Parathyroid adenoma (tissue), 2 donors: ENCODE data around the gene HDAC4.

Experiments
- H2AFZ ChIP-seq: fragments of 300-600 bp; sonication (generic); one replicate; pipeline ENCODE4 v1.7.0; 2017; ENCODE audit warnings: antibody characterized with exemption, mild to moderate bottlenecking
- H3K27ac ChIP-seq: fragments of 300-600 bp; sonication (generic); one replicate; pipeline ENCODE4 v1.7.0; 2017
- H3K27me3 ChIP-seq: fragments of 300-600 bp; sonication (generic); one replicate; pipeline ENCODE4 v1.7.0; 2017; ENCODE audit warnings: low read length; ENCODE audit not compliant: control insufficient read depth, insufficient read depth
- H3K36me3 ChIP-seq: fragments of 300-600 bp; sonication (generic); one replicate; pipeline ENCODE4 v1.7.0; 2017; ENCODE audit warnings: low read length; ENCODE audit not compliant: control insufficient read depth, insufficient read depth
- H3K4me1 ChIP-seq: fragments of 300-600 bp; sonication (generic); one replicate; pipeline ENCODE4 v1.7.0; 2017; ENCODE audit warnings: control low read depth
- H3K4me2 ChIP-seq: fragments of 300-600 bp; sonication (generic); one replicate; pipeline ENCODE4 v1.7.0; 2017; ENCODE audit warnings: low read length
- H3K4me3 ChIP-seq: fragments of 300-600 bp; sonication (generic); one replicate; pipeline ENCODE4 v1.7.0; 2017; ENCODE audit warnings: low read depth, low read length
- H3K79me2 ChIP-seq: fragments of 300-600 bp; sonication (generic); one replicate; pipeline ENCODE4 v1.7.0; 2017; ENCODE audit warnings: control low read depth
- H3K9ac ChIP-seq: fragments of 300-600 bp; sonication (generic); one replicate; pipeline ENCODE4 v1.7.0; 2017; ENCODE audit warnings: mild to moderate bottlenecking
- H3K9me3 ChIP-seq: fragments of 300-600 bp; sonication (generic); one replicate; pipeline ENCODE4 v1.7.0; 2017; ENCODE audit warnings: low read length; ENCODE audit not compliant: control insufficient read depth
- TF ChIP-seq, protein P1 (sequence below): fragments of 300-600 bp; sonication (generic); IDR thresholded peaks from one replicate; pipeline ENCODE4 v1.7.0; 2017; ENCODE audit warnings: antibody characterized with exemption, mild to moderate bottlenecking
- donor health status: primary hyperparathyroidism.

Gene HDAC4

DNA sequence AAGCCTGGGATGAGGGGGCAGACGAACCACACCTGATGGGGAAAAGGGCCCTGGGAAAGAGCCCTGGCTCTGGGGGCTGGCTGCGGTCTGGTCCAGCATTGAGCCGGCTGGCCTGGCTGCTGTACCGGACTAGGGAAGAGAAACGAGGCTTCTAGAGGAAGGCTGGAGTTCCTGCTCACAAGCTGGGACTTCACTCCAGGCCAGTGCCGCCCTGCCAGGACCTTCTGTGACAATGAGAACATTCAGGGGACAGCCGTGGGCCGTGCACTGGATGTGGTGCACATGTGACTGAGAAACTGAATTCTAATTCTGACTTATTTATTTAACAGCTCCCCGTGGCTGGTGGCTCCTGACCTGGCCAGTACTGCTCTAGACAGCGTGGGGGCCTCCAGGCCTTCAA, 269.3 kb downstream of the HDAC4 start:
- Histone ChIP-seq H3K27ac (no peak overlapping the region), H3K9ac (no peak overlapping the region), H2AFZ (no peak overlapping the region), H3K4me1 (no peaks in the 10 kb centered on the region), H3K27me3 (no peaks in the 10 kb centered on the region), H3K9me3 (no peaks in the 10 kb centered on the region), H3K79me2 (no peaks in the 10 kb centered on the region), H3K4me3 (no peak overlapping the region), H3K36me3 (no peaks in the 10 kb centered on the region), H3K4me2 (no peak overlapping the region)
- TF ChIP-seq, protein P1, sequence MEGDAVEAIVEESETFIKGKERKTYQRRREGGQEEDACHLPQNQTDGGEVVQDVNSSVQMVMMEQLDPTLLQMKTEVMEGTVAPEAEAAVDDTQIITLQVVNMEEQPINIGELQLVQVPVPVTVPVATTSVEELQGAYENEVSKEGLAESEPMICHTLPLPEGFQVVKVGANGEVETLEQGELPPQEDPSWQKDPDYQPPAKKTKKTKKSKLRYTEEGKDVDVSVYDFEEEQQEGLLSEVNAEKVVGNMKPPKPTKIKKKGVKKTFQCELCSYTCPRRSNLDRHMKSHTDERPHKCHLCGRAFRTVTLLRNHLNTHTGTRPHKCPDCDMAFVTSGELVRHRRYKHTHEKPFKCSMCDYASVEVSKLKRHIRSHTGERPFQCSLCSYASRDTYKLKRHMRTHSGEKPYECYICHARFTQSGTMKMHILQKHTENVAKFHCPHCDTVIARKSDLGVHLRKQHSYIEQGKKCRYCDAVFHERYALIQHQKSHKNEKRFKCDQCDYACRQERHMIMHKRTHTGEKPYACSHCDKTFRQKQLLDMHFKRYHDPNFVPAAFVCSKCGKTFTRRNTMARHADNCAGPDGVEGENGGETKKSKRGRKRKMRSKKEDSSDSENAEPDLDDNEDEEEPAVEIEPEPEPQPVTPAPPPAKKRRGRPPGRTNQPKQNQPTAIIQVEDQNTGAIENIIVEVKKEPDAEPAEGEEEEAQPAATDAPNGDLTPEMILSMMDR: no peak

DNA sequence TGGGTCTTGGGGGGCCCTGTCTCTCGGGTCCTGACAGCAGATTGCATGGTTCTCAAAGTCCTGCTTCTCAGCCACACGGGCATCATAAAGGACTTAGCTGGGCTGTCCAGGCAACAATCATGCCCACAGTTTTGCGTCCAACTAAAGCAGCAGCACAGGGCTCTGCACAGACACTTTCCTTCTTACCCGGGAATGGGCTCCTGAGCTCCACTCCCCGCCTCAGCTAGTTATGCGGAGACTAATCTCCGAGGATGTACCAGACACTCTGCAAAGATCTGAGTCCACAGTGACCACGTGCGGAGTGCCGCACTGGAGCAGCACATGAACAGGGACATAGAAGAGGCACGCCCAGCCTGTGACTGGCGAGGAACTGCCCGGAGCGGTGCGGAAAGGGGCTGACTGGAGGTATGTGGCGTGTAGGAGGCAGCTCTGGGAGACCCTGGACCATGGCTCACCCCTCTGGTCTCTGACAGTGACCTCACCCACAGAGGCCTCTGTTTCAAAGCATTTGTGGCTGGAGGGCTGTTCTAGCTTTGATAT, 270.0 kb downstream of the HDAC4 start:
- no peak overlapping the region for H3K27ac ChIP-seq
- no peak overlapping the region for H3K4me3 ChIP-seq
- H3K36me3 ChIP-seq: no peaks in the 10 kb centered on the region
- no peaks in the 10 kb centered on the region for H3K79me2 ChIP-seq
- H2AFZ ChIP-seq: no peak overlapping the region
- no peaks in the 10 kb centered on the region for H3K4me1 ChIP-seq
- H3K9me3 ChIP-seq: no peaks in the 10 kb centered on the region
- H3K9ac ChIP-seq: no peak overlapping the region
- no peak overlapping the region for H3K4me2 ChIP-seq
- H3K27me3 ChIP-seq: no peaks in the 10 kb centered on the region
- TF ChIP-seq, protein P1: no peak

DNA sequence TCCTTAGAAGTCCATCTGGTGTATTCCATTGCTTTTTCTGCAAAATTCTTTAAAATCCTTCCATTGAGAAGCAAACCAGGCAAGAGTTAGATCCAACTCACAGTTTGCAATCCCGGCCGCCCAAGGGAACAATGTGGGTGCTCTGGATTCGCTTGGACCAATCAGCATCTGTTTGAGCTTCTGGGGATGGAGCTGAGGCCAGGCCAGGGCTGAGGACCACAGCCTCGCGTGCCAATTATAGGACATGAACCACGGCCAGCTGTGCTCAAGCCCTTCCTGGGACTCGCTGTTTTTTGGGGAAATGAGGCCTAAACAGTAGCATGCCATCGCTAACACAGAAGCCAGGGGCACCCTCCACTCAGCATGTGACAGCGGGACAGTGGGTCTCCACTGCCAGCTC, 270.8 kb downstream of the HDAC4 start:
- Histone ChIP-seq H2AFZ (no peak overlapping the region), H3K9ac (no peak overlapping the region), H3K4me3 (no peak overlapping the region), H3K4me2 (no peak overlapping the region), H3K27me3 (no peaks in the 10 kb centered on the region), H3K27ac (no peak overlapping the region), H3K9me3 (no peaks in the 10 kb centered on the region), H3K79me2 (no peaks in the 10 kb centered on the region), H3K36me3 (no peaks in the 10 kb centered on the region), H3K4me1 (no peaks in the 10 kb centered on the region)
- TF ChIP-seq, protein P1: no peak

DNA sequence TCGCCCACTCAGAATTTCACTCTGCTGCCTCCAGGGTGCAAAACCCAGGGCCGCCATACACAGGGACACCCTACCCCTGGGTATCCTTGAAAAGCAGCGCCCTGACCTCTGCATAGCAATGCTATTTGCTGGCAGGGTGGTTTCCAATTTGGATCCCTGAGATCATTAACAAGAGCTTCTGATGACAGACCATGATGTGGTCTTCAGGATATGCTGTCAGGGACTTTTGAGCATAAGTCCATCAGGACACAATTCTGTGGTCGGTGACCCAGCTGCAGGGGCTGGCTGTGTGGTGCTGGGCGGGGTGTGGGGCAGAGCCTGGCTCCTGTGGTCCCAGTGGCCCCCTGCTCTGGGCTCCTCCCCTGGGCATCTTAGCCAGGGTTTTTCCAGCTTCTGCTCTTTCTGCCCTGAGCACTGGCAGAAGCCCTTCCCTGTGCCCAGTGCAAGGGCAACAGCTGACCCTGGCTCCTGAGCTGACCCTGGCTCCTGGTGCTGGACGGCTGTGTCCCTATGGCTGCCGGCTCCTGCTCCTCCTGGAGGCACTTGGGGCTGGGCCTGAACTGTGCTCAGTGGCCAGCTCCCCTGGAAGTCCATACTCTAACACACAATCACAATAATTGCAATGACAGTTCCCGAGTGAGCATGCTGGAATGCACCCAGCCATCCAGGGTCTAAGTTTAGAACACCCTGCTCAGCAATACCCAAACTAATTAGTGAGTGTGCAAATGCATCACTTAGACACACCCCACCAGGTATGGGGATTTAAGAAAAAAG, 271.5 kb downstream of the HDAC4 start:
- Histone ChIP-seq H3K9me3 (no peaks in the 10 kb centered on the region), H3K27ac (no peak overlapping the region)
- TF ChIP-seq, protein P1: no peak

DNA sequence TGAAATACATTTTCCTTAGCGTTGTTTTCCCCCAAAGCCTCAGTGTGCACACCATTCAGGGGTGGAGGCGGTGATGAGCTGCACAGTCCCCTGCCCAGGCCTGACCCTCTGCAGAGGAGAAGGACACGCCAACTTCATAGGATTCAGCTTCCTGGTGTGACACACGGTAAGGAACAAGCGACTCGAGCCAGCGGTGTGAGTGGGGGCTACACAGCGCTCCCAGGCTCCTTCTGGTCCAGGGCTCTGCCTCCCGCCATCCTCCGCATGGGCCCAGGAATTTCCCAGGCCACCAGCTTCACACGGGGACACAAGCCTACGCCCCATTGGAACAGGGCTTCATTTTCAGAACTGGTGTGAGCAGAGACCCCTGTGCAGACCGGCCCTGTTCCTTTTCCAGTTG, 272.1 kb downstream of the HDAC4 start:
- no peak overlapping the region for H2AFZ ChIP-seq
- no peaks in the 10 kb centered on the region for H3K36me3 ChIP-seq
- H3K27ac ChIP-seq: no peak overlapping the region
- TF ChIP-seq, protein P1: no peak
- H3K9me3 ChIP-seq: no peaks in the 10 kb centered on the region
- no peaks in the 10 kb centered on the region for H3K27me3 ChIP-seq
- no peak overlapping the region for H3K4me2 ChIP-seq
- no peaks in the 10 kb centered on the region for H3K4me1 ChIP-seq
- H3K79me2 ChIP-seq: no peaks in the 10 kb centered on the region
- no peak overlapping the region for H3K4me3 ChIP-seq
- no peak overlapping the region for H3K9ac ChIP-seq

More for the DNA sequence above, 271.5 kb downstream of the HDAC4 start:
- H3K36me3 ChIP-seq: no peaks in the 10 kb centered on the region
- H3K27me3 ChIP-seq: no peaks in the 10 kb centered on the region
- H3K9ac ChIP-seq: no peak overlapping the region
- H3K4me1 ChIP-seq: no peaks in the 10 kb centered on the region
- H3K4me2 ChIP-seq: no peak overlapping the region
- no peak overlapping the region for H2AFZ ChIP-seq
- H3K79me2 ChIP-seq: no peaks in the 10 kb centered on the region
- no peak overlapping the region for H3K4me3 ChIP-seq
